ENCODE results near the gene CEP135.
"Not testable (repeated sequence)": the region's sequence is repeated elsewhere in the genome, so short reads cannot be mapped to it uniquely, and the experiment has no call there.

The CEP135 gene

GRCh38 chr4:56066493-56066892, 117.7 kb downstream of the CEP135 start:
- ATAC-seq, result no peak
- TF ChIP-seq CSRNP3 (CRISPR knock-in tag; IDR thresholded peaks at IDR 0.05) (no peak), PPARA (CRISPR knock-in tag; IDR thresholded peaks at IDR 0.05; ENCODE audit: borderline replicate concordance) (no peak)

GRCh38 chr4:56067826-56068225, 119.1 kb downstream of the CEP135 start:
- TF ChIP-seq ISL1 (CRISPR knock-in tag; IDR thresholded peaks at IDR 0.05) (no peak), SNAI2 (CRISPR knock-in tag; IDR thresholded peaks at IDR 0.05) (no peak), ZNF8 (CRISPR knock-in tag; IDR thresholded peaks at IDR 0.05) (no peak), TCF4 (CRISPR knock-in tag; IDR thresholded peaks at IDR 0.05; ENCODE audit: borderline replicate concordance) (no peak), RARB (CRISPR knock-in tag; IDR thresholded peaks at IDR 0.05) (no peak), PPARA (CRISPR knock-in tag; IDR thresholded peaks at IDR 0.05; ENCODE audit: borderline replicate concordance) (no peak), GLIS3 (CRISPR knock-in tag; IDR thresholded peaks at IDR 0.05) (no peak)
- no peak for ATAC-seq

- ATAC-seq, result not testable (repeated sequence)
Measured at GRCh38 chr4:56072730-56073129, 124.0 kb downstream of the CEP135 start.

GRCh38 chr4:56077676-56078075, 128.9 kb downstream of the CEP135 start:
- ATAC-seq, result no peak
- TF ChIP-seq TOX (CRISPR knock-in tag; IDR thresholded peaks at IDR 0.05; ENCODE audit: borderline replicate concordance) (no peak), TSHZ2 (CRISPR knock-in tag; IDR thresholded peaks at IDR 0.05) (no peak), BACH2 (CRISPR knock-in tag; IDR thresholded peaks at IDR 0.05; ENCODE audit: borderline replicate concordance) (no peak), GLIS3 (CRISPR knock-in tag; IDR thresholded peaks at IDR 0.05) (no peak), ZNF8 (CRISPR knock-in tag; IDR thresholded peaks at IDR 0.05) (no peak), POU6F1 (CRISPR knock-in tag; IDR thresholded peaks at IDR 0.05; ENCODE audit: borderline replicate concordance, low read depth) (no peak), ISL1 (CRISPR knock-in tag; IDR thresholded peaks at IDR 0.05) (no peak)

- no peak for ATAC-seq
- TF ChIP-seq ISL1 (CRISPR knock-in tag; IDR thresholded peaks at IDR 0.05), result no peak
- no peak for TF ChIP-seq CSDC2 (CRISPR knock-in tag; IDR thresholded peaks at IDR 0.05)
- TF ChIP-seq ZNF565 (CRISPR knock-in tag; conservative IDR thresholded peaks at IDR 0.05; ENCODE audit: low read depth), result no peak
- TF ChIP-seq ARNTL (CRISPR knock-in tag; IDR thresholded peaks at IDR 0.05; ENCODE audit: borderline replicate concordance, low read depth), result no peak
- TF ChIP-seq ESRRG (CRISPR knock-in tag; IDR thresholded peaks at IDR 0.05), result no peak
- no peak for TF ChIP-seq ZNF8 (CRISPR knock-in tag; IDR thresholded peaks at IDR 0.05)
- no peak for TF ChIP-seq TSHZ2 (CRISPR knock-in tag; IDR thresholded peaks at IDR 0.05)
- TF ChIP-seq ZFP30 (CRISPR knock-in tag; IDR thresholded peaks at IDR 0.05), result no peak
- no peak for TF ChIP-seq ZNF70 (CRISPR knock-in tag; IDR thresholded peaks at IDR 0.05)
- TF ChIP-seq TCF4 (CRISPR knock-in tag; IDR thresholded peaks at IDR 0.05; ENCODE audit: borderline replicate concordance), result no peak
- no peak for TF ChIP-seq CSRNP3 (CRISPR knock-in tag; IDR thresholded peaks at IDR 0.05)
- TF ChIP-seq RARB (CRISPR knock-in tag; IDR thresholded peaks at IDR 0.05), result no peak
- TF ChIP-seq BACH2 (CRISPR knock-in tag; IDR thresholded peaks at IDR 0.05; ENCODE audit: borderline replicate concordance), result no peak
Measured at GRCh38 chr4:56078866-56079265, 130.1 kb downstream of the CEP135 start.

All from SK-N-SH treated with all-trans-retinoic acid at 6 μM for 48 hours (cell line).